ENCODE measurements around the gene NEMP2. TPM values are rescaled to one million over a fixed set of nuclear protein-coding genes. Genes with fewer than 3 reads are reported as not detected.

The NEMP2 gene
- total and polyA plus RNA-seq, 2 of the 8 experiments (the other 6 are each of a cell fraction or from before 2014, with no cell fraction given): 3.1 to 5.3 TPM

GRCh38 chr2:190532581-190532980, 1.9 kb downstream of the NEMP2 start (continued):
- TF ChIP-seq RNF2 (IDR thresholded peaks at IDR 0.05; ENCODE audit: borderline replicate concordance, low read depth, low read length, missing control alignments, poor library complexity, severe bottlenecking): no peak
- no peak for TF ChIP-seq TEAD4 (IDR thresholded peaks at IDR 0.05; ENCODE audit: low read depth, low read length)

Data from H1 (cell line).